MM.1S (cell line): ENCODE data around the gene TDRD12.

Source experiments
- EZH2 ChIP-seq: fragments of 300-600 bp; sonication (generic); optimal IDR thresholded peaks from 2 replicates; pipeline ENCODE3; 2017; ENCODE audit warnings: low read depth, mild to moderate bottlenecking, antibody characterized with exemption, low read length, mixed read lengths
- EZH2phosphoT487 ChIP-seq: fragments of 300-600 bp; sonication (generic); IDR thresholded peaks from 2 replicates; pipeline ENCODE4 v1.6.1; 2018; ENCODE audit warnings: antibody characterized with exemption, low read length
- TF ChIP-seq, protein P1 (sequence below): fragments of 300-600 bp; sonication (generic); IDR thresholded peaks from 2 replicates; pipeline ENCODE4 v1.5.1; 2016; ENCODE audit warnings: antibody characterized with exemption, low read length, mixed read lengths

DNA sequence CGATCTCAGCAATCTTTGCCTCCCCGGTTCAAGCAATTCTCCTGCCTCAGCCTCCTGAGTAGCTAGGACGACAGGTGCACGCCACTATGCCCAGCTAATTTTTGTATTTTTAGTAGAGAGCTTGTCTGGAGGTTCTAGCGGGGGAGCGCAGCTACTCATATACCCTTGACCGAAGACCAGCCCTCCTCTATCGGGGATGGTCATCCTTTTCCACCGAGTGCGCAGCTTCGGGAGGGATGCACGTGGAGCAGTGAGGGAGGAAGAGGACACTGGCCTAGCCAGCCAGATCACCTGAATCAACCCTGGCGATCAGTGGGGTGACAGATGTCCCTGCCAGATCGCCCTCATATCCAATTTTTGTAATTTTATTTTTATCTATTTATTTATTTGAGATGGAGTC lies 143.2 kb downstream of the TDRD12 start:
- TF ChIP-seq, protein P1, sequence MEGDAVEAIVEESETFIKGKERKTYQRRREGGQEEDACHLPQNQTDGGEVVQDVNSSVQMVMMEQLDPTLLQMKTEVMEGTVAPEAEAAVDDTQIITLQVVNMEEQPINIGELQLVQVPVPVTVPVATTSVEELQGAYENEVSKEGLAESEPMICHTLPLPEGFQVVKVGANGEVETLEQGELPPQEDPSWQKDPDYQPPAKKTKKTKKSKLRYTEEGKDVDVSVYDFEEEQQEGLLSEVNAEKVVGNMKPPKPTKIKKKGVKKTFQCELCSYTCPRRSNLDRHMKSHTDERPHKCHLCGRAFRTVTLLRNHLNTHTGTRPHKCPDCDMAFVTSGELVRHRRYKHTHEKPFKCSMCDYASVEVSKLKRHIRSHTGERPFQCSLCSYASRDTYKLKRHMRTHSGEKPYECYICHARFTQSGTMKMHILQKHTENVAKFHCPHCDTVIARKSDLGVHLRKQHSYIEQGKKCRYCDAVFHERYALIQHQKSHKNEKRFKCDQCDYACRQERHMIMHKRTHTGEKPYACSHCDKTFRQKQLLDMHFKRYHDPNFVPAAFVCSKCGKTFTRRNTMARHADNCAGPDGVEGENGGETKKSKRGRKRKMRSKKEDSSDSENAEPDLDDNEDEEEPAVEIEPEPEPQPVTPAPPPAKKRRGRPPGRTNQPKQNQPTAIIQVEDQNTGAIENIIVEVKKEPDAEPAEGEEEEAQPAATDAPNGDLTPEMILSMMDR: no peak
- TF ChIP-seq EZH2: no peak
- TF ChIP-seq EZH2phosphoT487: no peak
